Astrocyte (in vitro differentiated cells and primary cell): ENCODE data around the gene SLC44A5. TPM values are rescaled to one million over a fixed set of nuclear protein-coding genes. Genes with fewer than 3 reads are reported as not detected.

Experiments
- DNase-seq: peaks from one replicate; pipeline ENCODE4 v3.0.0-alpha.2; 2010; ENCODE audit warnings: low read depth
- FAIRE-seq: peaks from 2 replicates; lab custom pipeline; 2011; peaks lifted over from hg19 to GRCh38; lab: Jason Lieb, UNC
- H2AFZ ChIP-seq: 2 replicates; pipeline ENCODE4 v1.6.0; 2012; ENCODE audit warnings: low read depth, low read length, inconsistent platforms
- H3K27ac ChIP-seq: 2 replicates; pipeline ENCODE4 v1.5.1; 2011; ENCODE audit warnings: low read depth, low read length, inconsistent platforms
- H3K27me3 ChIP-seq: 2 replicates; pipeline ENCODE4 v1.6.0; 2011; ENCODE audit warnings: low read length, inconsistent platforms; ENCODE audit not compliant: insufficient read depth
- H3K36me3 ChIP-seq: 2 replicates; pipeline ENCODE4 v1.5.1; 2011; ENCODE audit warnings: low read length, inconsistent platforms; ENCODE audit not compliant: insufficient read depth
- H3K4me1 ChIP-seq: 2 replicates; pipeline ENCODE4 v1.5.1; 2011; ENCODE audit warnings: low read length, inconsistent platforms; ENCODE audit not compliant: insufficient read depth
- H3K4me2 ChIP-seq: 2 replicates; pipeline ENCODE4 v1.6.0; 2012; ENCODE audit warnings: low read length, inconsistent platforms
- H3K4me3 ChIP-seq: 2 replicates; pipeline ENCODE4 v1.5.1; 2011; ENCODE audit warnings: low read depth, mild to moderate bottlenecking, low read length, inconsistent platforms; ENCODE audit not compliant: insufficient read depth
- H3K79me2 ChIP-seq: 2 replicates; pipeline ENCODE4 v1.6.0; 2012; ENCODE audit warnings: mild to moderate bottlenecking, low read length, inconsistent platforms; ENCODE audit not compliant: insufficient read depth
- H3K9ac ChIP-seq: 2 replicates; pipeline ENCODE4 v1.6.0; 2012; ENCODE audit warnings: mild to moderate bottlenecking, low read length, inconsistent platforms
- H3K9me3 ChIP-seq: 2 replicates; pipeline ENCODE4 v1.5.1; 2012; ENCODE audit warnings: low read depth, mild to moderate bottlenecking, low read length, inconsistent platforms; ENCODE audit not compliant: insufficient read depth
- H4K20me1 ChIP-seq: 2 replicates; pipeline ENCODE4 v1.6.0; 2012; ENCODE audit warnings: low read length, inconsistent platforms; ENCODE audit not compliant: insufficient read depth
- H3K27ac Mint-ChIP-seq: one replicate; pipeline ENCODE4 v1.8.0; 2021; ENCODE audit warnings: mild to moderate bottlenecking, mixed read lengths; ENCODE audit not compliant: unreplicated experiment
- H3K27me3 Mint-ChIP-seq: one replicate; pipeline ENCODE4 v1.8.0; 2021; ENCODE audit warnings: low read depth, mixed read lengths; ENCODE audit not compliant: unreplicated experiment
- H3K36me3 Mint-ChIP-seq: one replicate; pipeline ENCODE4 v1.8.0; 2021; ENCODE audit warnings: low read depth, mixed read lengths; ENCODE audit not compliant: unreplicated experiment
- H3K4me1 Mint-ChIP-seq: one replicate; pipeline ENCODE4 v1.8.0; 2021; ENCODE audit warnings: low read depth, mixed read lengths; ENCODE audit not compliant: unreplicated experiment
- H3K4me3 Mint-ChIP-seq: one replicate; pipeline ENCODE4 v1.8.0; 2021; ENCODE audit warnings: mild to moderate bottlenecking, moderate library complexity, mixed read lengths; ENCODE audit not compliant: unreplicated experiment
- H3K9me3 Mint-ChIP-seq: one replicate; pipeline ENCODE4 v1.8.0; 2021; ENCODE audit warnings: mild to moderate bottlenecking, mixed read lengths; ENCODE audit not compliant: unreplicated experiment
- EZH2 ChIP-seq: IDR thresholded peaks from 2 replicates; pipeline ENCODE4 v1.6.1; 2012; ENCODE audit warnings: mild to moderate bottlenecking, low read length, inconsistent platforms; ENCODE audit not compliant: insufficient read depth
- total RNA-seq: library from RNA; stranded (reverse); gene quantifications from 2 replicates; pipeline ENCODE4 v1.2.1, GENCODE V29; 2021
- TF ChIP-seq, protein P1 (sequence below): IDR thresholded peaks from 2 replicates; pipeline ENCODE4 v1.5.1; 2011; ENCODE audit warnings: low read depth, mild to moderate bottlenecking, inconsistent platforms, low read length, moderate library complexity; ENCODE audit not compliant: insufficient read depth

Gene SLC44A5
- total RNA-seq, 1 donor from 2014 or later = 2.2 TPM

DNA sequence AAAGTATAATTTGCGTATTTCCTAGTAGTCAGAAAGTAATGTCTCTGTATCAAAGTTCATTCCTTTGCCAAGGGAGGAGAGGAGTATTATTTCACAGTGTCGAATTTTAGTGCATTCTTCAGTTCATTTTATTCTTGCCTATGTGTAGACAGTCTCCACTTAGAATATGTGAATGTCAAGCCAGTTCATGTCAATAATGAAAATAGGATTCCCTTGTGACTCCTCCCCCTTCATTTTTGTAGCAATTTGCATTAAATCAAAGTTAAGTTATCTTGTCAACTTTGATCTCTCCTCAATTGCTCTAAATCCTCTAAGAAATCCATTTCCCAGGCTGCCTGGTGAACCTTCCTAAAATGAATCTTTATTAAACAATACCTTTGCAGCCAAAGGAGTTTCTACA lies 179.1 kb downstream of the SLC44A5 start:
- Histone ChIP-seq H2AFZ (no peak overlapping the region), H3K4me2 (no peak overlapping the region), H3K36me3 (no peaks in the 10 kb centered on the region), H3K27ac (no peak overlapping the region), H3K9ac (no peak overlapping the region), H3K9me3 (no peaks in the 10 kb centered on the region), H3K79me2 (no peaks in the 10 kb centered on the region), H4K20me1 (no peaks in the 10 kb centered on the region), H3K4me3 (no peak overlapping the region), H3K27me3 (no peaks in the 10 kb centered on the region), H3K4me1 (no peaks in the 10 kb centered on the region)
- Mint-ChIP-seq H3K4me3 (no peak overlapping the region), H3K36me3 (peaks cover 1% of the 10 kb centered on the region), H3K4me1 (peaks cover 7% of the 10 kb centered on the region), H3K27me3 (no peaks in the 10 kb centered on the region), H3K27ac (no peak overlapping the region), H3K9me3 (no peaks in the 10 kb centered on the region)
- TF ChIP-seq EZH2 = no peak
- TF ChIP-seq, protein P1, sequence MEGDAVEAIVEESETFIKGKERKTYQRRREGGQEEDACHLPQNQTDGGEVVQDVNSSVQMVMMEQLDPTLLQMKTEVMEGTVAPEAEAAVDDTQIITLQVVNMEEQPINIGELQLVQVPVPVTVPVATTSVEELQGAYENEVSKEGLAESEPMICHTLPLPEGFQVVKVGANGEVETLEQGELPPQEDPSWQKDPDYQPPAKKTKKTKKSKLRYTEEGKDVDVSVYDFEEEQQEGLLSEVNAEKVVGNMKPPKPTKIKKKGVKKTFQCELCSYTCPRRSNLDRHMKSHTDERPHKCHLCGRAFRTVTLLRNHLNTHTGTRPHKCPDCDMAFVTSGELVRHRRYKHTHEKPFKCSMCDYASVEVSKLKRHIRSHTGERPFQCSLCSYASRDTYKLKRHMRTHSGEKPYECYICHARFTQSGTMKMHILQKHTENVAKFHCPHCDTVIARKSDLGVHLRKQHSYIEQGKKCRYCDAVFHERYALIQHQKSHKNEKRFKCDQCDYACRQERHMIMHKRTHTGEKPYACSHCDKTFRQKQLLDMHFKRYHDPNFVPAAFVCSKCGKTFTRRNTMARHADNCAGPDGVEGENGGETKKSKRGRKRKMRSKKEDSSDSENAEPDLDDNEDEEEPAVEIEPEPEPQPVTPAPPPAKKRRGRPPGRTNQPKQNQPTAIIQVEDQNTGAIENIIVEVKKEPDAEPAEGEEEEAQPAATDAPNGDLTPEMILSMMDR = no peak
- FAIRE-seq (no peak), DNase-seq (no peak)

DNA sequence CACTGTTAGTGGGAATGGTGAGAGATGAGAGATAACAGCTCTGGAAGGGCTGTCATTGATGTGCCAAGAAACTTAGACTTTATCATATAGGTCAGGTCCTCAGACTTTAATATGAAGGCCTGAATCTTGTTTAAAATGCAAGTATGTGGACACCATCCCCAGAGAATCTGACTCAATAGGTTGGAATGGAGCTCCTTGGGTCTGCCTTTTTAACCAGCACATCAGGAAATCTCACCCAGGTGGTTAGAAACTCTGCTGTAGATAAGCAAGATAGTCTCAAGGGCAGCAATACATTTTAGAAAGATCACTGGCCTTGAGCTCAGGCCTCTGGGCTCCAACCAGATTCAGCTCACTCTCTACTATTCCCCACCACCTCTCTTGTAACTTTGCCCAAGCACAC lies 180.4 kb downstream of the SLC44A5 start:
- Histone ChIP-seq H4K20me1 (no peaks in the 10 kb centered on the region), H3K4me2 (peak overlapping the region; percentile 31), H3K36me3 (no peaks in the 10 kb centered on the region), H3K27me3 (no peaks in the 10 kb centered on the region), H2AFZ (no peak overlapping the region), H3K4me1 (no peaks in the 10 kb centered on the region), H3K4me3 (no peak overlapping the region), H3K79me2 (no peaks in the 10 kb centered on the region), H3K9me3 (no peaks in the 10 kb centered on the region), H3K27ac (no peak overlapping the region), H3K9ac (no peak overlapping the region)
- Mint-ChIP-seq H3K4me1 (peaks cover 7% of the 10 kb centered on the region), H3K27ac (no peak overlapping the region), H3K9me3 (no peaks in the 10 kb centered on the region), H3K4me3 (no peak overlapping the region), H3K36me3 (peaks cover 1% of the 10 kb centered on the region), H3K27me3 (no peaks in the 10 kb centered on the region)
- no peak for TF ChIP-seq EZH2
- TF ChIP-seq, protein P1 = no peak
- DNase-seq (peak; percentile 55), FAIRE-seq (no peak)

DNA sequence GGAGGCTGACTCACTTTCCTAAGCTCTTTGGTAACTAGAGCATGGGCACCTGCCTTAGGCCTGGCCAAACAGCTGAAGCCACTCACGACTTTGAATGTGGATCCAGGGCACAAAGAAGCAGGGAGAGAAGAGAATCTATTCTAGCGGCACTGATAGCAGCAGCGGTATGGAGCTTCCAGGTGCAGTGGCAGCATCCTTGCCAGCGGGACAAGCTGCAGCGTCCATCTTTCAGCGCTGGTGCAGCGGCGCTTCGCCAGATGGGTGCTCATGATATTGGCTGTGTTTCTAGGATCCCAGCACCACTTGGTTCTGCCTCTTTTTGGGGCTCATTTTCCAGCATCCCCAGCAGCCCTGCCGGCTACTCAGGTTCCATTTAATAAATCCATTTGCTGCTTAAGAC lies 184.2 kb downstream of the SLC44A5 start:
- Mint-ChIP-seq H3K27me3 (no peaks in the 10 kb centered on the region), H3K36me3 (peaks cover 1% of the 10 kb centered on the region), H3K4me1 (peaks cover 7% of the 10 kb centered on the region), H3K9me3 (no peaks in the 10 kb centered on the region), H3K4me3 (no peak overlapping the region), H3K27ac (no peak overlapping the region)
- DNase-seq (no peak), FAIRE-seq (no peak)
- Histone ChIP-seq H3K4me2 (no peak overlapping the region), H3K4me3 (no peak overlapping the region), H3K27me3 (no peaks in the 10 kb centered on the region), H3K9me3 (no peaks in the 10 kb centered on the region), H3K9ac (no peak overlapping the region), H3K4me1 (no peaks in the 10 kb centered on the region), H3K27ac (no peak overlapping the region), H3K36me3 (no peaks in the 10 kb centered on the region), H2AFZ (no peak overlapping the region), H4K20me1 (no peaks in the 10 kb centered on the region), H3K79me2 (no peaks in the 10 kb centered on the region)
- TF ChIP-seq EZH2 = no peak
- TF ChIP-seq, protein P1 = no peak
